ENCODE data around the gene ZFP2. TPM values are rescaled to one million over a fixed set of nuclear protein-coding genes. Genes with fewer than 3 reads are reported as not detected.

Gene ZFP2
- total and polyA plus RNA-seq, 2 of the 13 experiments (the other 11 are each of a cell fraction or from before 2014, with no cell fraction given): 0.27 to 0.42 TPM

DNA sequence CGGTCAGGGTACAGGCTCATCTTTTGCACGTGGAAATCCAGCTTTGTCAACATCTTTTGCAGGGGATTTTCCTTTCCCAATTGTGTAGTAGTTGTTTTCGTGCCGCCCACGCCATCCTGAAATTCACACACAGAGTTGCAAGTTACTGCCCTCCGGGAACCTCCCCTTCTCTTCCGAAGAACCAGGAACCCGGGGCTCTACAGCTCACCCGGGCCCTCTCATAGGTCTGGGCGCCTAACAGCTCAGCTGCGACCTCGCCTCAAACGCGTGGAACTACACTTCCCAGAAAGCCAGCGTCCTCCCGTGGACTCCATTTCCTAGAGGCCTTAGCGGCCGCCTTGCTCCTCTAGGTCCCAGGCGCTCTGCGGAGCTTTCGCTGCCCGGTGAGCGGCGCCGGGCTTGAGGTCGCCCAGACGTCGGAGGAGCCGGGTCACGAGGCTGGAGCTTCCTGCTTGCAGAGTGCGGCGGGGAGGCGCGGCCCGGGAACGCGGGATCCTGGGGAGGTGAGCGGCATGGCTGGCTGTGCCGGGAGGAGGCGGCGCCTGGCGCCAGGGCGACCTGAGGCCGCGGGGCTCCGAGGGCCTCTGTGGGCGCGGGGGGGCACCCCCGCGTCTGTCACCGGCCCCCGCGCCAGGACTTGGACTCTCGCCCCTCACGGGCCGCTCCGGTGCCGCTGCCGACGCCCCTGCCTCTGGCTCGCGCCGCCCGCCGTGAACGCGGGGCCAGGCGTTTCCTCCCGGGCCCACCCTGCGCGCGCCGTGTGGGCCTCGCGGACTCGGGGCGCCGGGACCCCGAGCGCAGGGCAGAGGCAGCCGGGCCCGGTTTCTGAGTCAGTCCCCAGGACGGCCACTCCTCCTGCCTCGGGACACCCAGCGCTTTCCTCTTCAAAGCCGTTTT, 35.8 kb upstream of the ZFP2 start, which contains the start of gene ZNF354B (continued):
- TF ChIP-seq CTCF (CRISPR knock-in tag; IDR thresholded peaks at IDR 0.05) (peak; percentile 45), ZNF850 (CRISPR knock-in tag; conservative IDR thresholded peaks at IDR 0.05) (no peak), TRAFD1 (CRISPR knock-in tag; IDR thresholded peaks at IDR 0.05; ENCODE audit: borderline replicate concordance) (no peak), ZNF615 (CRISPR knock-in tag; IDR thresholded peaks at IDR 0.05; ENCODE audit: borderline replicate concordance) (no peak), ZNF781 (CRISPR knock-in tag; IDR thresholded peaks at IDR 0.05; ENCODE audit: borderline replicate concordance, not compliant biosample characterization) (no peak), EP300 (IDR thresholded peaks at IDR 0.05; ENCODE audit: low read depth in 2 of 2, low read length in 2 of 2) (no peak), EP300 (CRISPR knock-in tag; IDR thresholded peaks at IDR 0.05; ENCODE audit: borderline replicate concordance) (no peak), ZNF10 (CRISPR knock-in tag; IDR thresholded peaks at IDR 0.05; ENCODE audit: borderline replicate concordance, low read depth) (no peak), ZNF552 (CRISPR knock-in tag; IDR thresholded peaks at IDR 0.05; ENCODE audit: borderline replicate concordance) (no peak), RFX5 (IDR thresholded peaks at IDR 0.05; ENCODE audit: low read depth, low read length) (no peak; the same call in 1 of the 2 replicates), ZNF816 (CRISPR knock-in tag; IDR thresholded peaks at IDR 0.05; ENCODE audit: borderline replicate concordance) (no peak)
- TF ChIP-seq, protein P1, sequence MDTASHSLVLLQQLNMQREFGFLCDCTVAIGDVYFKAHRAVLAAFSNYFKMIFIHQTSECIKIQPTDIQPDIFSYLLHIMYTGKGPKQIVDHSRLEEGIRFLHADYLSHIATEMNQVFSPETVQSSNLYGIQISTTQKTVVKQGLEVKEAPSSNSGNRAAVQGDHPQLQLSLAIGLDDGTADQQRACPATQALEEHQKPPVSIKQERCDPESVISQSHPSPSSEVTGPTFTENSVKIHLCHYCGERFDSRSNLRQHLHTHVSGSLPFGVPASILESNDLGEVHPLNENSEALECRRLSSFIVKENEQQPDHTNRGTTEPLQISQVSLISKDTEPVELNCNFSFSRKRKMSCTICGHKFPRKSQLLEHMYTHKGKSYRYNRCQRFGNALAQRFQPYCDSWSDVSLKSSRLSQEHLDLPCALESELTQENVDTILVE (CRISPR knock-in tag; IDR thresholded peaks at IDR 0.05): peak; percentile 94
- TF ChIP-seq, protein P2, sequence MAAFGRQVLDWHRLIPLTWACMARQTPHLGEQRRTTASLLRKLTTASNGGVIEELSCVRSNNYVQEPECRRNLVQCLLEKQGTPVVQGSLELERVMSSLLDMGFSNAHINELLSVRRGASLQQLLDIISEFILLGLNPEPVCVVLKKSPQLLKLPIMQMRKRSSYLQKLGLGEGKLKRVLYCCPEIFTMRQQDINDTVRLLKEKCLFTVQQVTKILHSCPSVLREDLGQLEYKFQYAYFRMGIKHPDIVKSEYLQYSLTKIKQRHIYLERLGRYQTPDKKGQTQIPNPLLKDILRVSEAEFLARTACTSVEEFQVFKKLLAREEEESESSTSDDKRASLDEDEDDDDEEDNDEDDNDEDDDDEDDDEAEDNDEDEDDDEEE (CRISPR knock-in tag; IDR thresholded peaks at IDR 0.05): no peak
- TF ChIP-seq, protein P3, sequence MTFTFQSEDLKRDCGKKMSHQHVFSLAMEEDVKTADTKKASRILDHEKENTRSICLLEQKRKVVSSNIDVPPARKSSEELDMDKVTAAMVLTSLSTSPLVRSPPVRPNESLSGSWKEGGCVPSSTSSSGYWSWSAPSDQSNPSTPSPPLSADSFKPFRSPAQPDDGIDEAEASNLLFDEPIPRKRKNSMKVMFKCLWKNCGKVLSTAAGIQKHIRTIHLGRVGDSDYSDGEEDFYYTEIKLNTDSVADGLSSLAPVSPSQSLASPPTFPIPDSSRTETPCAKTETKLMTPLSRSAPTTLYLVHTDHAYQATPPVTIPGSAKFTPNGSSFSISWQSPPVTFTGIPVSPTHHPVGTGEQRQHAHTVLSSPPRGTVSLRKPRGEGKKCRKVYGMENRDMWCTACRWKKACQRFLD (CRISPR knock-in tag; IDR thresholded peaks at IDR 0.05; ENCODE audit: borderline replicate concordance): no peak
